ENCODE measurements around the gene BANP.
"Not testable (repeated sequence)": the region's sequence is repeated elsewhere in the genome, so short reads cannot be mapped to it uniquely, and the experiment has no call there.

The BANP gene

GRCh38 chr16:88118376-88118775, 167.1 kb downstream of the BANP start:
- no peak for DNase-seq

- DNase-seq: not testable (repeated sequence)
Measured at GRCh38 chr16:88118852-88119741, 167.9 kb downstream of the BANP start.

- DNase-seq: not testable (repeated sequence)
Measured at GRCh38 chr16:88119881-88120751, 168.9 kb downstream of the BANP start.

GRCh38 chr16:88120812-88121211, 169.6 kb downstream of the BANP start:
- no peak for DNase-seq

GRCh38 chr16:88121391-88121790, 170.2 kb downstream of the BANP start:
- not testable (repeated sequence) for DNase-seq

GRCh38 chr16:88121886-88122580, 170.8 kb downstream of the BANP start:
- no peak for DNase-seq
